ENCODE measurements around the gene CRTAP.

- TF ChIP-seq POLR2AphosphoS5 (IDR thresholded peaks at IDR 0.05) (no peak), CTCF (IDR thresholded peaks at IDR 0.05) (no peak)
Observed at GRCh38 chr3:33081812-33082211, 32.0 kb upstream of the CRTAP start.
